DND-41 (cell line): ENCODE results near the gene CCL5.

Experiments
- CTCF ChIP-seq: IDR thresholded peaks from 2 replicates; pipeline ENCODE4 v1.5.1; 2012; ENCODE audit warnings: borderline replicate concordance, low read length, moderate library complexity, mild to moderate bottlenecking; ENCODE audit not compliant: poor library complexity, severe bottlenecking; ENCODE audit errors: extremely low read depth
- EZH2 ChIP-seq: IDR thresholded peaks from 3 replicates; pipeline ENCODE4 v1.6.1; 2012; ENCODE audit warnings: borderline replicate concordance, low read depth, mild to moderate bottlenecking, moderate library complexity, low read length, inconsistent platforms; ENCODE audit not compliant: severe bottlenecking

DNA sequence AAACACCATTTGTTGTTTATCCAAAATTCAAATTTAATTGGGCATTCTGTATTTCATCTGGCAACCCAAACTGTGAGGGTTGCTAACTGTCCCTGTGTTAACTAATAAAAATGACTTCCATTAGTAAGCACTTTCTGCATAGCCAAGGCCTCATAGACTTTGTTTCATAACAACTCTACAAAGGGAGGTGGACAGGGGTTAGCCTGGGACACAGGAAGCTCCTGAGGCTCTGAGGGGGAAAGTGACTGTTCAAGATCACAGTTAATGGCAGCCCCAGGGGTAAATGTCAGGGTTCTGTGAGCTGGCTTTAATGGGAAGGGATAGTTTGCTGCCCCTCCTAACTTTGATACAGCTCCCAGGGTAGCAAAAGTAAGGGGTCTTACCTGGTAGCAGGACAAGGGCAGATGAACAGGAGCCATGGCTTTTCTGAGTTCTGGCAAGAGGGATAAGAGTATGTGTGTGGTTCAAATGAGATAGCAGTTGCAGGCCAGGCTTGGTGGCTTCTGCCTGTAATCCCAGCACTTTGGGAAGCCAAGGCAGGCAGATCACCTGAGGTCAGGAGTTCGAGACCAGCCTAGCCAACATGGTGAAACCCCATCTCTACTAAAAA is 13.7 kb downstream of the CCL5 start:
- TF ChIP-seq CTCF: no peak
- no peak for TF ChIP-seq EZH2
